Measurements from ENCODE around the gene PFKFB1.

PFKFB1 gene

GRCh38 chrX:54994099-54994498, at the start of gene PFKFB1:
Gene PFKFB1, minus strand, starts transcription at chrX:54994188. Its CDS starts 181 bp downstream, at chrX:54994007.
- no peak for DNase-seq

- DNase-seq: no peak
Measured at GRCh38 chrX:55041514-55041913, 47.5 kb upstream of the PFKFB1 start.

- no peak for DNase-seq
Measured at GRCh38 chrX:55039471-55039870, 45.5 kb upstream of the PFKFB1 start.

GRCh38 chrX:55033429-55033828, 39.4 kb upstream of the PFKFB1 start:
- DNase-seq: no peak

- no peak for DNase-seq
Measured at GRCh38 chrX:55030271-55031205, 36.5 kb upstream of the PFKFB1 start, which contains the start of gene ALAS2. Gene ALAS2, minus strand, starts transcription at chrX:55030977. Its CDS starts 4,977 bp downstream, at chrX:55026000.

- no peak for DNase-seq
Measured at GRCh38 chrX:55029291-55029690, 35.3 kb upstream of the PFKFB1 start.

- no peak for DNase-seq
Measured at GRCh38 chrX:55028611-55029010, 34.6 kb upstream of the PFKFB1 start.

GRCh38 chrX:55028040-55028439, 34.1 kb upstream of the PFKFB1 start:
- no peak for DNase-seq

GRCh38 chrX:55026840-55027239, 32.9 kb upstream of the PFKFB1 start:
- DNase-seq: no peak

- no peak for DNase-seq
Measured at GRCh38 chrX:55026143-55026542, 32.2 kb upstream of the PFKFB1 start.

GRCh38 chrX:55014897-55015299, 20.9 kb upstream of the PFKFB1 start:
- DNase-seq: no peak

GRCh38 chrX:55011294-55011693, 17.3 kb upstream of the PFKFB1 start:
- no peak for DNase-seq

GRCh38 chrX:55008571-55009358, 14.8 kb upstream of the PFKFB1 start:
- no peak for DNase-seq

- DNase-seq: no peak
Measured at GRCh38 chrX:55007656-55008055, 13.7 kb upstream of the PFKFB1 start.

GRCh38 chrX:55006827-55007621, 13.0 kb upstream of the PFKFB1 start:
- DNase-seq: no peak

GRCh38 chrX:55005256-55005655, 11.3 kb upstream of the PFKFB1 start:
- DNase-seq: no peak

- DNase-seq: no peak
Measured at GRCh38 chrX:55004231-55004630, 10.2 kb upstream of the PFKFB1 start.

- peak; percentile 54 to 81 (median 70) for DNase-seq
Measured at GRCh38 chrX:54999717-55000598, 6.0 kb upstream of the PFKFB1 start, which contains the start of gene APEX2. Gene APEX2, plus strand, starts transcription at chrX:55000363. Its CDS starts 60 bp downstream, at chrX:55000423.

- no peak for DNase-seq
Measured at GRCh38 chrX:54995621-54996020, 1.6 kb upstream of the PFKFB1 start.

- no peak for DNase-seq
Measured at GRCh38 chrX:54994668-54995351, 822 bp upstream of the PFKFB1 start.
